ENCODE measurements around the gene TXNDC2.

TXNDC2 gene

GRCh38 chr18:9933865-9934264 lies 48.1 kb downstream of the TXNDC2 start:
- Histone ChIP-seq H3K9ac (ENCODE audit: low read length) (no peak overlapping the region), H3K9me3 (ENCODE audit: control insufficient read depth, low read length) (no peaks in the 10 kb centered on the region), H3K27me3 (ENCODE audit: control insufficient read depth, insufficient read depth, low read length) (no peaks in the 10 kb centered on the region), H3K4me3 (ENCODE audit: low read length) (no peak overlapping the region), H3K4me1 (ENCODE audit: control insufficient read depth, insufficient read depth, low read length) (no peaks in the 10 kb centered on the region), H3K36me3 (ENCODE audit: control insufficient read depth, insufficient read depth, low read length) (no peaks in the 10 kb centered on the region)

- Histone ChIP-seq H3K27me3 (ENCODE audit: control insufficient read depth, insufficient read depth, low read length) (no peaks in the 10 kb centered on the region), H3K4me3 (ENCODE audit: low read length) (no peak overlapping the region), H3K9ac (ENCODE audit: low read length) (no peak overlapping the region), H3K36me3 (ENCODE audit: control insufficient read depth, insufficient read depth, low read length) (no peaks in the 10 kb centered on the region), H3K4me1 (ENCODE audit: control insufficient read depth, insufficient read depth, low read length) (no peaks in the 10 kb centered on the region), H3K9me3 (ENCODE audit: control insufficient read depth, low read length) (no peaks in the 10 kb centered on the region)
These were observed 48.5 kb downstream of the TXNDC2 start for GRCh38 chr18:9934274-9934673.

Data from mucosa of stomach (tissue), 1 donor.